ENCODE results near the gene CD164L2.

CD164L2 gene

GRCh38 chr1:27361044-27361402 is 22.1 kb downstream of the CD164L2 start:
- DNase-seq, result no peak

- DNase-seq, result peak in 2 of 3 donors; percentile 32 to 53
Observed at GRCh38 chr1:27360159-27361043, 22.7 kb downstream of the CD164L2 start.

GRCh38 chr1:27359822-27360158 is 23.3 kb downstream of the CD164L2 start:
- DNase-seq, result no peak

- DNase-seq, result no peak
Observed at GRCh38 chr1:27358928-27359313, 24.2 kb downstream of the CD164L2 start.

GRCh38 chr1:27358038-27358927 is 24.9 kb downstream of the CD164L2 start:
- DNase-seq, result no peak

GRCh38 chr1:27357281-27358037 is 25.7 kb downstream of the CD164L2 start:
- DNase-seq, result peak; percentile 70 to 83 (median 76)

GRCh38 chr1:27356619-27357280 is 26.4 kb downstream of the CD164L2 start:
- DNase-seq, result peak; percentile 48 to 63 (median 56)

GRCh38 chr1:27356277-27356618 is 26.9 kb downstream of the CD164L2 start:
- DNase-seq, result no peak

- no peak for DNase-seq
Observed at GRCh38 chr1:27355683-27356082, 27.4 kb downstream of the CD164L2 start.

- DNase-seq, result no peak
Observed at GRCh38 chr1:27353629-27354028, 29.5 kb downstream of the CD164L2 start.

- no peak for DNase-seq
Observed at GRCh38 chr1:27353166-27353565, 30.0 kb downstream of the CD164L2 start.

- DNase-seq, result no peak
Observed at GRCh38 chr1:27351541-27352107, 31.5 kb downstream of the CD164L2 start.

- DNase-seq, result no peak
Observed at GRCh38 chr1:27350663-27351540, 32.2 kb downstream of the CD164L2 start.

- DNase-seq, result peak in 1 of 3 donors; percentile 65
Observed at GRCh38 chr1:27349784-27350662, 33.1 kb downstream of the CD164L2 start.

- DNase-seq, result peak in 1 of 3 donors; percentile 35
Observed at GRCh38 chr1:27348861-27349783, 34.0 kb downstream of the CD164L2 start.

GRCh38 chr1:27346991-27347624 is 36.0 kb downstream of the CD164L2 start:
- DNase-seq, result no peak

GRCh38 chr1:27346357-27346756 is 36.8 kb downstream of the CD164L2 start:
- DNase-seq, result no peak

GRCh38 chr1:27345272-27345671 is 37.9 kb downstream of the CD164L2 start:
- DNase-seq, result no peak

GRCh38 chr1:27343639-27344025 is 39.5 kb downstream of the CD164L2 start:
- no peak for DNase-seq

Data from suppressor macrophage treated with lipopolysaccharide for 1 hour (primary cell).